NCI-H446 (cell line): ENCODE measurements around the gene TUBA1C.
"Not testable (repeated sequence)": the region's sequence is repeated elsewhere in the genome, so short reads cannot be mapped to it uniquely, and the experiment has no call there.

Experiments
- DNase-seq, 2 experiments: peaks; one replicate each; lab custom pipeline; 2025; lab: John Stamatoyannopoulos, UW

TUBA1C gene

DNA sequence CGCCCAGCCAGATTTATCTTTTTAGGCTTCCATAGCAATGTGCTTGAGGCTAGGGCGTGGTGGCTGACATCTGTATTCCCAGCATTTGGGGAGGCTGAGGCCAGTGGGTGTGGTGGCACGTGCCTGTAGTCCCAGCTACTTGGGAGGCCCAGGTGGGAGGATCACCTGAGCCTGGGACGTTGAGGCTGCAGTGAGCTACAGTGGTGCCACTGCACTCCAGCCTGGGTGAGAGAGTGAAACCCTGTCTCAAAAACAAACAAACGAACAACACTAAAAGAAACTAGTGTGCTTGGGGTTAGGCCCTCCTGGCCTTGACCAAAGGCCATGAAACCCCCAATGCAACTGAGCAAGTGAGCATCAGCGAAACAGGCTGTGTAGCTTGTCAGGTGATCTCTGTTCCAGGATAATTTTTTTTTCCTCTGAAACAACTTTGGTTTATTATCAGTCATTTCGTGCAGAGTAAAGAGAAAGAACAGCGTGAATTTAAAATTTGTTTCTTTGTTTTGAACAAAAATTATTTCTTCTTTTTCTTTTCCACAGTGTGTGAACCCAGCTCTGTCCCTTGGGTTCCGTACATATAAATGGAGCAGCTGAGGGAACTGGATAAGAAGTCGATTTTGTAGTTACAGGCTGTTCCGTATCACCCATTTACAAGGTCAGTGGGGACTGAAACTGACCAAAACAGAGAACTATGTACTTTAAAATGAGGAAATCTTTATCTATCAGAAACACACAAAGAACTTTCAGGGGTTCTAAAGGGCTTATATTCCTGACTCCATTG lies 8.8 kb upstream of the TUBA1C start:
- DNase-seq: no peak

DNA sequence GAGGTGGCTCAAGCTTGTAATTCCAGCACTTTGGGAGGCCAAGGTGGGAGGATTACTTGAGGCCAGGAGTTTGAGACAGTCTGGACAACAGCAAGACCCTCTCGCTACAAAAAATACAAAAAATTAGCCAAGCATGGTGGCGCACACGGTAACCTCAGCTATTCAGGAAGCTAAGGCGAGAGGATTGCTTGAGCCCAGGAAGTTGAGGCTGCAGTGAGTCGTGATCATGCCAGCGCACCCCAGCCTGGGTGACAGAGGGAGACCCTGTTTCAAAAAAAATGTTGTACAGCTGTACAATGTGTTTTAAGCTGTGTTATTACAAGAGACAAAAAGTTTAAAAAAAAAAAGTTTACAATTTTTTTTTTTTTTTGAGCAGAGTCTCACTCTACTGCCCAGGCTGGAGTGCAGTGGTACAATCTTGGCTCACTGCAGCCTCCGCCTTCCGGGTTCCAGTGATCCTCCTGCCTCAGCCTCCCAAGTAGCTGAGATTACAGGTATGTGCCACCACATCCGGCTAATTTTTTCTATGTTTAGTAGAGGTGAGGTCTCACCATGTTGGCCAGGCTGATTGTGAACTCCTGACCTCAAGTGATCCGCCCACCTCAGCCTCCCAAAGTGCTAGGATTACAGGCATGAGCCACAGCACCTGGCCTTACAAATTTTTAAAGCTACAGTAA lies 7.2 kb upstream of the TUBA1C start:
- not testable (repeated sequence) for DNase-seq

DNA sequence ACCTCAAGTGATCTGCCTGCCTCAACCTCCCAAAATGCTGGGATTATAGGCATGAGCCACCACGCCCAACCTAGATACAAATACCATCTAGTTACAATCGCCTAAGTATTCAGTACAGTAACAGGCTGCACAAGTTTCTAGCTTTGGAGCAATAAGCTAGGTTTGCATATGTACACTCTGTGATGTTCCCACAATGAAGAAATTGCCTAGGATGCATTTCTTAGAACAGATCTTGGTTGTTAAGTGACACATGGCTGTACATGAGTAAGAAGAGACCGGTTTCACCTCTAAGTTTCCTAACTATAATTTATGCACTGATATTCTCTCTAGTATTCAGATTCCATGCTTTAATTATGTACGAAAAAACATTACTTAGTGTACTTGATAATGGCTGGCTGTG lies 5.4 kb upstream of the TUBA1C start:
- DNase-seq: no peak

DNA sequence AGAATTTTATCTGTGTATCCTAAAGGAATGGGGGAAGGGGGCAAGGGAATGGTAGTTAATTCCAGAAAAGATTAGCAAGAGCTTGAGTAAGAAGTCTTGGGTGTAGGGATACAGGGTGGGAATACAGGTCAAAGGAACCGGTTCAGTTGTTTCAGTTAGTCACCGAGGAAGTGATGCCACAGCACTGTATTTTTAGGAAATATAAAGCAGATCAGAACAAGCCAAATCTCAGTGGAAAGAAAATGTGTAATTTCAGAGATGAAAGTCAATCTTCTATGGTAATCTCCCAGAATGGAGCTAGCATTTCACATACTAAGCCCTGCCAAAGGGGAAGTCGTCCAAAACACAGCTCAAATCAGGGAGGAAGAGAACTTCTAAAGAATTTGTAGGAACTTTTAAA lies 4.7 kb upstream of the TUBA1C start:
- no peak for DNase-seq

DNA sequence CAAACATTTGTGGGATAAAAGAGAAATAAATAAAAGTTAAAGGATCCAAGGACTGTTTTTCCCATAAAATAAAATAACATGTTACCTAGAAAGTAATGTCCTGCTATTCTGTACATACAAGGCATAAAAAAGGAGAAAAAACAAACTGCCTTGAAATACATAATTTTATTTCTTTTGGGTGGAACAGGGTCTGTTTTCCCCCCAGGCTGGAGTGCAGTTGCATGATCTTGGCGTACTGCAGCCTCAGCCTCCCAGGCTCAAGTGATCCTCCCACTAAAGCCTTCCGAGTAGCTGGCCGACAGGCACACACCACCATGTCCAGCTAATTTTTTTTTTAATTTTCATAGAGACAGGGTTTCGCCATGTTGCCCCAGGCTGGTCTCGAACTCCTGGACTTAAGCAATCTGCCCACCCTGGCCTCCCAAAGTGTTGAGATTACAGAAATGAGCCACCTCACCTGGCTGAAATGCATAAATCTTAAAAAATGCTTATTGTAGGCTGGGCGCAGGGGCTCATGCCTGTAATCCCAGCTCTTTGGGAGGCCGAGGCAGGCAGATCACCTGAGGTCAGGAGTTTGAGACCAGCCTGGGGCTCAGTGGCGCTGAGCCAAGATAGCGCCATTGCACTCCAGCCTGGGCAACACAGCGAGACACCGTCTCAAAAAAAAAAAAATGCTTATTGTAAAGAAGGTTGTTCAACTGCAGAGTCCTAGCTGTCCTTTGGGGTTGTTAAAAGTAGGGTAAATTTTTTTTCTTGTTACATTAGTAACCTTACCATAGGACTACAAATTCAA lies 4.1 kb upstream of the TUBA1C start:
- DNase-seq: no peak

DNA sequence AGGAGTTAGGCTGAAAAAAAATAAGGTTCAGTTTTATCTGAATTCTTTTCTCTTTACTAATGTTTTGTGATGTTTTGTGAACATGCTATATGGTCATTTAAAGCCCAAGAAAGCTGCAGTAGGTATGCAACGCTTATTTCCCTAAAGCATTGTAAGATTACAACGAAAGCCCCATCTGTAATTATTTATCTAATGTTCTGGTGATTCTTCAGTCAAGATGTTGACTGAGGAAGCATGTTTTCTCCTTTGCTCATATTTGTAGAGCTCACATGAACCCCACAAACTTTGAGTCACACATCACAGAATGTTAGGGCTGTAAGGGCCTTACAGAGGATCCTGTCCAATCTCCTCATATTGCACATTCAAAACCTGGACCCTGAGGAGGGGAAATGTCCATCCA lies 3.2 kb upstream of the TUBA1C start:
- DNase-seq: no peak

DNA sequence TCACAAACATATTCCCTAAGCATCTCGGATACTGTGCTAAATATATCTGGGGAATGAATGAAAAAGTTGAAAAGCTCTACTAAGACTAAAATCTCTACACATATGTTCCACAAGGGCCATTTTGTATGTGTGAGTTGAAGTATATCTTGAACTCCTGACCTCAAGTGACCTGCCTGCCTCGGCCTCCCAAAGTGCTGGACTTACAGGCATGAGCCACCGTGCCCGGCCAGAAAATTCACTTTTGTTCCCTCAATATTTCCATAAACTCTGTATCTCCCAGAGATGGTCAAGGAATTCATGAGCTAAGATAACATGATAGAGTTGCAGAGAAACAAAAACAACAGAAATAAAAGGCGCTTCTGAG lies 1.5 kb upstream of the TUBA1C start:
- no peak for DNase-seq

DNA sequence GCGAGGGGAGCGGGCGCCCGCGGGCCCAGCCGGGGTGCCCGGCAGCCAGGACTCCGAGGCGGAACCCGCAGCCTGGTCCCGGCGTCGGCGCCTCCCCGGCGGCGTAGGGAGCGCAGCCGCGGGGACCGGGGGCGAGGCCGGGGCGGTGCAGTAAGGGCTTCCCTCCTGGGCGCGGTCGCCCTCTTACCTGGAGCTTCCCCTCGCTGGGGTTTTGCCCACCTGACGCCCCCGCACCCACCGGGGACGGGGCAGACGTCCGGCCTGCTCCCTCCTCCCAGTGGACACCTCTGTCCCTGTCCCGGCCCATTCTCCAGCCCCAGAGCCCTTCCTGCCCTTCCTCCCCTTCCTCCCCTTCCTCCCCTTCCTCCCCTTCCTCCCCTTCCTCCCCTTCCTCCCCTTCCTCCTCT lies 413 bp upstream of the TUBA1C start:
- no peak for DNase-seq

DNA sequence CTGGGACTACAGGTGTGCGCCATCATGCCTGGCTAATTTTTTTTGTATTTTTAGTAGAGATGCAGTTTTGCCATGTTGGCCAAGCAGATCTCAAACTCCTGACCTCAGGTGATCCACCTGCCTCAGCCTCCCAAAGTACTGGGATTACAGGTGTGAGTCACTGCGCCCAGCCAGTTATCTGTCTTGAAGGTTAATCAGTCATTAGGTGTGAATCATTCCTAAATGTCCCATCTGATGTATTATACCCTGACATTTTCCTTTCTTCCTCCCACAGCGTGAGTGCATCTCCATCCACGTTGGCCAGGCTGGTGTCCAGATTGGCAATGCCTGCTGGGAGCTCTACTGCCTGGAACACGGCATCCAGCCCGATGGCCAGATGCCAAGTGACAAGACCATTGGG lies 4.3 kb downstream of the TUBA1C start:
- DNase-seq: not testable (repeated sequence)

DNA sequence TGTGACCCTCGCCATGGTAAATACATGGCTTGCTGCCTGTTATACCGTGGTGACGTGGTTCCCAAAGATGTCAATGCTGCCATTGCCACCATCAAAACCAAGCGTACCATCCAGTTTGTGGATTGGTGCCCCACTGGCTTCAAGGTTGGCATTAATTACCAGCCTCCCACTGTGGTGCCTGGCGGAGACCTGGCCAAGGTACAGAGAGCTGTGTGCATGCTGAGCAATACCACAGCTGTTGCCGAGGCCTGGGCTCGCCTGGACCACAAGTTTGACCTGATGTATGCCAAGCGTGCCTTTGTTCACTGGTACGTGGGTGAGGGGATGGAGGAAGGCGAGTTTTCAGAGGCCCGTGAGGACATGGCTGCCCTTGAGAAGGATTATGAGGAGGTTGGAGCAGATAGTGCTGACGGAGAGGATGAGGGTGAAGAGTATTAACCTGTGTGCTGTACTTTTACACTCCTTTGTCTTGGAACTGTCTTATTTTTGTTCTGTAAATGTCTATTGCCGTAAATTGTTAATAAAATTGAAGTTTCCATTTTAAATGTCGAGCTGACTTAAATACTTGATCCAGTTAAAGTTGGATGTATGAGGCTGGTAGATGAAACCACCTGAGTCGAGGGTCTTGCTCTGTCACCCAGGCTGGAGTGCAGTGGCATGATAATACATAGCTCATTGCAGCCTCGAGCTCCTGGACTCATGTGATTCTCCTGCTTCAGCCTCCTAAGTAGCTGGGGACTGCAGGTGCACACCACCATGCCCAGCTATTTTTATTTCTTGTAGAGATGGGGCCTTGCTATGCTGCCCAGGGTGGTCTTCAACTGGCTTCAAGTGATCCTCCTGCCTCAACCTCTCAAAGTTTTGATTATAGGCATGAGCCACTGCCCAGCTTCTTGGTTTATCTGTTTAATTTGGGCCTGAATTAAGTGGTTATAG lies 8.2 kb downstream of the TUBA1C start:
- no peak for DNase-seq

DNA sequence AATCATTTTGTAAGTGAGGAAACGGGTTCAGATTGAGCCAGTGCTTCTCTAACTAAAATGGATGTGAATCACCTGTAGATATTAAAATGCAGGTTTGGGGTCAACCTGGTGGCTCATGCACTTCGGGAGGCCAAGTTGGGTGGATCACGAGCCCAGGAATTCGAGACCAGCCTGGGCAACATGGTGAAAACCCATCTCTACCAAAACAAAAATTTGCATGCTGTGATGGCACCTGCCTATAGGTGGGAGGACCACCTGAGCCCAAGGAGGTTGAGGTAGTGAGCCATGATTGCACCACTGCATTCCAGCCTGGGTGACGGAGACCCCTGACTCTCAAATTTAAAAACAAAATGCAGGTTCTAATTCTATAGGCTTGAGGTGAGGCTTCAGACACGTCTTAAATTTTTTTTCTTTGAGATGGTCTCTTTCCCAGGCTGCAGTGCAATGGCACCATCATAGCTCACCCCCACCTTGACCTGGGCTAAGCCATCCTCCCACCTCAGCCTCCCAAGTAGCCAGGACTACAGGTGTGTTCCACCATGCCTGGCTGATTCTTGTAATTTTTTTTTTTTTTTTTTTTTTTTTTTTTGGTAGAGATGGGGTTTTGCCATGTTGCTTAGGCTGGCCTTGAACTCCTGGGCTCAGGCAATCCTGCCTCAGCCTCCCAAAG lies 9.0 kb downstream of the TUBA1C start:
- DNase-seq: no peak

DNA sequence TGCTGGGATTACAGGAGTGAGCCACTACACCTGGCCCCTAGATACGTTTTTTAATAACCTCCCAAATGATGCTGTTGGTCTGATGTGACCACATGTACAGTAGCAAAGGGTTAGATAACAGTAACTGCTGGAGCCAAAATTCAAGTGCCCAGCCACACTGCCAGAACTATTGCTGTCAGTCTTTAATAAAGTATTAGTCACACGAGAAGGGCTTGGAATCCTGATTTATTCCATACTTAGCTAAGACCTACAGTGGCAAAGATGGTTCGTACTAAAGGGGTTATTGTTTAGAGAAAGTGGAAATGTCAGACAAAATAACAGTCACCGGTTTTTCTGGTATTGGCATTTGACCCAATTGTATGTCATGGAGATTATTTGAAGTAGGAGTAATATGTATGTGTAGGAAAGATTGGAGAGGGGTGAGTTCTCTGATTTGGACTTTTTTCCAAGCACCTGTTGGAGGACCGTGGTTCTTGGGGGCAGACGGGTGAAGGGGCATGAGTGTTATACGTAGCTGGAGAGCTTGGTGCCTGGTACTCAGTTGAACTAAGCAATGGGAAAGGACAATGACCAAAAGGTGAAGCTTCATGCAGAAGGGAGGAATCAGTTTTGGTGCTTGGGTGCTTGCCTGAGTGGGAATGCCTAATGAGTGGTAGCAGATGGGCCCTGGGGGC lies 9.7 kb downstream of the TUBA1C start:
- no peak for DNase-seq

DNA sequence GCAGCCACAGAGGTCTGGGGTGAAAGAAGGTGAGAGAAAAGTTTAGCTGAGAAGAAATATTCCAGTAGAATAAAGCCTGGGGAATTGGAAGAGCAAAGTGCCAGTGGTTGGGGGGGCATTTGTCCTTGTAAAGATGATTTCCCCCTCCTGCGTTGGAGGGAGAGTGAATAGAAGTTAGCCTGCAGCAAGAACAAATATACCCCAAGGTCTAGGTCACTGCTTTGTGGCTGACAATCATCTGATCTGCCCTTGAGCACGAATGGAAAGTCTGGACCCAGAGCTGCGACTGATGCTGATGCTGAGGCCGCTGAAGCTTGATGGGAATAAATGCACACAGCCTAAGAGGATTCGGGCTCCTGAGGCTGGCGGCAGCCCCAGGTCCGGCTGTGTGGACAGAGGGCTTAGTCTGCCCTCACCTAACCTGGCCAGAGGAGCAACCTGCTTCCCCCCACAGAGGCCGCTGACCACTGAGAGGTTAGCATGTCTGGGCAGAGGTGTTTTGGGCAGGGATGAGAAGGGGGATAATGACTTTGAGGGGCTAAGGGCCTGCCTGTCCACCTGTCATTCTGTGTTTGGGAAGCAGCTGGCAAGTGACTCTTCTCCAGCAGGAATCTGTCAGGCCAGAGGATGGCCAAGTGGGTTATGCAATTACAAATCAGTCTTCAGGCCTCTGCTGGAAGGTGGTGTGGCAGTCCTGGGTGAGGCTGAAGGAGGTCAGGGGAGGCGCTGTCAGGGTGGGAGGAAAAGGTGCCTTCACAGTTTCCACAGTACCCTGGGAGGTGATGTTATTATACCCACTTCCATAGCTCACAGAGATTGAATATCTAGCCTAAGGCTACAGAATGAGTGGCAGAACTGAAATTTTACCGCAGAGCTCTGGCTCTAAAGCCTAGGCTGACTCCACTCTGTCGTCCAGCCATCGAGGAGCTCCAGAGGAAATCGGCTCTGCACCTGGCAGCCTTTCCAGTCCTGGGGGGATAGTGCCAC lies 11.7 kb downstream of the TUBA1C start:
- no peak for DNase-seq

DNA sequence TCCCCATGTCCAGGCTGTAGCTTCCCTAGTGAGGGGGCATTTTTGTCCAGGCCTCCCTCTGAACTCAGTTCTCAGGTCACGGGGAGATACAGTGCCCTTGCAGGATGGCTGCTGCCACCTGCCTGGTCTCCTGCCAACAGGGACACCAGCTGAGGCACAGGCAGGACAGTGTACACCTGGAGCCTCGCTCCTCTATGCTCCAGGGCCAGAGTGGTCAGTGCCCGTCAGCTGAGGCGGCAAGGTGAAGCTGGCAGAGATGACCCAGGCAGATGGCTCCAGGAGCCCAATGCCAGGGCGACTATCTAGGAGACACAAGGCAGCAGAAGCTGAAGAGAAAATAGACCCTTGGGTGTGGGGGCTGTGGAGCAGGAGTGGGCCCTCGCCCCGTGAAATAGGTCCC lies 12.6 kb downstream of the TUBA1C start:
- no peak for DNase-seq

DNA sequence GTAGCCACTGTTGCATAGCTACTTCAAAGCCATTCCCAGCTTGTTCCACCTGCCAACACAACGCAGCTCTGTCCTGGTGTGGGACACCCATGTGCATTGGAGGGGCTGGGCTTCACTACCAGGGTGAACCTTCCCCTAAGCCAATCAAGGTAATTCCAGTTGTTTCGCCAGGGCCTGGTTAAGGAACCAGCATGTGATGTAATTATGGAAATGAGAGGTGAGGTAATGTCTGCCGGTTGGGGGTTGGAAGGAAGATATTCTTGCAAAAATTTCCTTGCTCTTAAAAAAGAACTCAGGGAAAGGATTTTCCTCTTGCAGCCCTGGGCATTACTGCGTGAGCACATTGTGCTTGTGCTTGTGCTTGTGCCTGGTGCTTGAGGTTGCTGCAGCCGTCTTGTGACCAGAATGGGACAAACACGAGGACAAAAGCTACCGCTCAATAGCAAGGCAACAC lies 14.9 kb downstream of the TUBA1C start:
- DNase-seq: no peak

DNA sequence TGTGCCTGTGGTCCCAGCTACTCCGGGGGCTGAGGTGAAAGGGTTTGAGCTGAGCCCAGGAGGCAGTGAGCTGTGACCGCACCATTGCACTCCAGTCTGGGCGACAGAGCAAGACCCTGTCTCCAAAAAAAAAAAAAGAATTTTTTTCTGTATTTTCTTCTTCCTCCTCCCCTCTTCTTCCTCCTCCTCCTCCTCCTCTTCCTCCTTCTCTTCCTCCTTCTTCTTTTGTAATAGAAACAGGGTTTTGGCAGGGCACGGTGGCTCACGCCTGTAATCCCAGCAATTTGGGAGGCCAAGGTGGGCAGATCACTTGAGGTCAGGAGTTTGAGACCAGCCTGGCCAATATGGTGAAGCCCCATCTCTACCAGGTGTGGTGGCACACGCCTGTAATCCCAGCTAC lies 15.7 kb downstream of the TUBA1C start:
- DNase-seq: not testable (repeated sequence)

DNA sequence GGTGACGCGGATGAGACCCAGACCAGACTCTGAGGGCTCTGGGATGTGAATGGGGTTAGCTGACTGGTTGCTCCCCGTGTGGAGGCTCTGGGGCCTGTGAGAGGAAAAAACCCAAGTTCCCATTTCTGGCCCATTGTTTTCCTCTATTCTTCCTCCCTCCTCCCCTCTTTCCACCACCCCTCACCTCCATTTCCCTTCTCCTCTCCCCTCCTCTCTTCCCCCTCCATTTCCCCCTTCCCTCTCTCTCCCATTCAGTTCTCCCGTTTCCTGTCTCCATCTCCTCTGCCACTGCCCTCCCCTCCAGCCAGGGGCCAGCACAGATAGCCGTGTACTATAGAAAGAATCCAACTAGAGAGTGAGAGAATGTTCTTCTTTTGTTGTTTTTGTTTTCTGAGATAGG lies 17.4 kb downstream of the TUBA1C start:
- DNase-seq: no peak

DNA sequence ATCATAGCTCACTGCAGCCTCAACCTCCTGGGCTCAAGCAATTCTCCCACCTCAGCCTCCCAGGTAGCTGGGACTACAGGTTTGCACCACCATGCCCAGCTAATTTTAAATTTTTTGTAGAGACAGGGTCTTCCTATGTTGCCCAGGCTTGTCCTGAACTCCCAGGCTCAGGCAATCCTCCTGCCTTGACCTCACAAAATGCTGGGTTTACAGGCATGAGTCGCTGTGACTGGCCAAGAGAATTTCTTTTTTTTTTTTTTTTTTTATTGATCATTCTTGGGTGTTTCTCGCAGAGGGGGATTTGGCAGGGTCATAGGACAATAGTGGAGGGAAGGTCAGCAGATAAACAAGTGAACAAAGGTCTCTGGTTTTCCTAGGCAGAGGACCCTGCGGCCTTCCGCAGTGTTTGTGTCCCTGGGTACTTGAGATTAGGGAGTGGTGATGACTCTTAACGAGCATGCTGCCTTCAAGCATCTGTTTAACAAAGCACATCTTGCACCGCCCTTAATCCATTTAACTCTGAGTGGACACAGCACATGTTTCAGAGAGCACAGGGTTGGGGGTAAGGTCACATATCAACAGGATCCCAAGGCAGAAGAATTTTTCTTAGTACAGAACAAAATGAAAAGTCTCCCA lies 18.0 kb downstream of the TUBA1C start:
- DNase-seq: not testable (repeated sequence)
